Activated CD8-positive, alpha-beta T cell treated with anti-CD3 and anti-CD28 coated beads for 36 hours (primary cell): ENCODE measurements around the gene ZNFX1. TPM values are rescaled to one million over a fixed set of nuclear protein-coding genes. Genes with fewer than 3 reads are reported as not detected.
A peak's percentile ranks its signal among the peaks of the same experiment; 100 is the strongest.

Experiments
- ATAC-seq: fragments of 200-7000 bp; cut with Tn5 transposase; one replicate; pipeline ENCODE4 v1.10.0; 2021; ENCODE audit warnings: mild to moderate bottlenecking, moderate library complexity
- CTCF ChIA-PET: fragments of 350-600 bp; sonication (Branson Sonifier 250); formaldehyde crosslinking; loops from one replicate; lab custom pipeline; 2021; ENCODE audit warnings: antibody characterized with exemption; lab: Charles Lee
- POLR2A ChIA-PET: fragments of 350-600 bp; sonication (Branson Sonifier 250); formaldehyde crosslinking; loops from one replicate; lab custom pipeline; 2021; ENCODE audit warnings: antibody characterized with exemption; lab: Charles Lee
- DNase-seq: peaks from one replicate; pipeline ENCODE4 v3.0.0-alpha.2; 2020
- H3K27ac Mint-ChIP-seq: one replicate; pipeline ENCODE4 v1.8.0; 2021; ENCODE audit warnings: mild to moderate bottlenecking, mixed read lengths
- H3K27me3 Mint-ChIP-seq: one replicate; pipeline ENCODE4 v1.8.0; 2021; ENCODE audit warnings: mixed read lengths
- H3K36me3 Mint-ChIP-seq: one replicate; pipeline ENCODE4 v1.8.0; 2021; ENCODE audit warnings: low read depth, mixed read lengths
- H3K4me1 Mint-ChIP-seq: one replicate; pipeline ENCODE4 v1.8.0; 2021; ENCODE audit warnings: low read depth, mixed read lengths
- H3K4me3 Mint-ChIP-seq: one replicate; pipeline ENCODE4 v1.8.0; 2021; ENCODE audit warnings: mild to moderate bottlenecking, moderate library complexity, mixed read lengths
- H3K9me3 Mint-ChIP-seq: one replicate; pipeline ENCODE4 v1.8.0; 2021; ENCODE audit warnings: mixed read lengths
- CTCF ChIP-seq: fragments of 200-600 bp; IDR thresholded peaks from one replicate; pipeline ENCODE4 v1.8.0; 2022; ENCODE audit warnings: antibody characterized with exemption, mild to moderate bottlenecking
- intact Hi-C: fragments of 100-400 bp; cut with micrococcal nuclease; formaldehyde crosslinking; loops from one replicate; pipeline ENCODE4 v1.10.0; 2022
- total RNA-seq, 2 experiments: library from RNA; stranded (reverse); gene quantifications; one replicate each; pipeline ENCODE4 v1.2.3, GENCODE V29; 2021

Gene ZNFX1
- total RNA-seq, 2 experiments from 2014 or later, result 27.4 to 27.7 TPM

- ATAC-seq (no peak), DNase-seq (no peak)
- Mint-ChIP-seq H3K4me1 (peaks cover 57% of the 10 kb centered on the region), H3K27me3 (peaks cover 2% of the 10 kb centered on the region), H3K36me3 (peaks cover 89% of the 10 kb centered on the region), H3K9me3 (peaks cover 19% of the 10 kb centered on the region), H3K27ac (peak overlapping the region; percentile 100), H3K4me3 (peak overlapping the region; percentile 100)
- CTCF ChIA-PET, result interaction anchor here (1.3 to 1.8 kb wide), 3 partner anchors 36 to 64 kb away, joined by 3 to 9 read pairs (median 6); no protein-coding TSS in a partner anchor
- TF ChIP-seq CTCF, result no peak
- POLR2A ChIA-PET, result interaction anchor here (0.6 to 8.4 kb wide), 20 partner anchors 8 to 832 kb away, joined by 3 to 148 read pairs (median 8); partner anchors contain the start of genes CSE1L, STAU1 and UBE2V1
- intact Hi-C loops, result no loop called here
Measured at GRCh38 chr20:49281059-49281912, 3.4 kb upstream of the ZNFX1 start.

GRCh38 chr20:49280463-49281058 is 2.7 kb upstream of the ZNFX1 start:
- CTCF ChIA-PET, result interaction anchor here (0.7 to 1.8 kb wide), 3 partner anchors 33 to 63 kb away, joined by 3 to 9 read pairs (median 6); no protein-coding TSS in a partner anchor
- intact Hi-C loops, result no loop called here
- ATAC-seq (no peak), DNase-seq (no peak)
- no peak for TF ChIP-seq CTCF
- Mint-ChIP-seq H3K4me3 (peak overlapping the region; percentile 100), H3K9me3 (peaks cover 18% of the 10 kb centered on the region), H3K4me1 (peaks cover 56% of the 10 kb centered on the region), H3K27me3 (peaks cover 2% of the 10 kb centered on the region), H3K36me3 (peaks cover 87% of the 10 kb centered on the region), H3K27ac (peak overlapping the region; percentile 100)
- POLR2A ChIA-PET, result interaction anchor here (0.6 to 8.4 kb wide), 25 partner anchors 8 to 832 kb away, joined by 3 to 148 read pairs (median 6); partner anchors contain the start of genes CSE1L, DDX27, STAU1 and UBE2V1

- intact Hi-C loops, result no loop called here
- DNase-seq, result no peak
- POLR2A ChIA-PET, result interaction anchor here (0.6 to 8.4 kb wide), 21 partner anchors 7 to 314 kb away, joined by 3 to 148 read pairs (median 4); partner anchors contain the start of genes CSE1L, DDX27 and STAU1
- H3K36me3 Mint-ChIP-seq, result peaks cover 85% of the 10 kb centered on the region
- peak overlapping the region; percentile 100 for H3K27ac Mint-ChIP-seq
- peaks cover 2% of the 10 kb centered on the region for H3K27me3 Mint-ChIP-seq
- no peak for ATAC-seq
- peaks cover 18% of the 10 kb centered on the region for H3K9me3 Mint-ChIP-seq
- no peak for TF ChIP-seq CTCF
- peaks cover 56% of the 10 kb centered on the region for H3K4me1 Mint-ChIP-seq
- peak overlapping the region; percentile 100 for H3K4me3 Mint-ChIP-seq
- CTCF ChIA-PET, result interaction anchor here (0.7 to 1.8 kb wide), 3 partner anchors 32 to 62 kb away, joined by 3 to 9 read pairs (median 6); no protein-coding TSS in a partner anchor
Measured at GRCh38 chr20:49279677-49280462, 2.0 kb upstream of the ZNFX1 start.

GRCh38 chr20:49278818-49279676 is 1.2 kb upstream of the ZNFX1 start:
- H3K9me3 Mint-ChIP-seq, result peaks cover 15% of the 10 kb centered on the region
- H3K4me1 Mint-ChIP-seq, result peaks cover 51% of the 10 kb centered on the region
- ChIA-PET CTCF (interaction anchor here (1.7 to 1.8 kb wide), 2 partner anchors 33 to 62 kb away, joined by 6 to 9 read pairs; no protein-coding TSS in a partner anchor), POLR2A (interaction anchor here (0.6 to 8.4 kb wide), 15 partner anchors 11 to 797 kb away, joined by 3 to 148 read pairs (median 4); partner anchors contain the start of genes DDX27 and STAU1)
- H3K4me3 Mint-ChIP-seq, result peak overlapping the region; percentile 100
- peaks cover 2% of the 10 kb centered on the region for H3K27me3 Mint-ChIP-seq
- peak; percentile 43 for DNase-seq
- H3K27ac Mint-ChIP-seq, result peak overlapping the region; percentile 100
- intact Hi-C loops, result no loop called here
- TF ChIP-seq CTCF, result no peak
- ATAC-seq, result no peak
- peaks cover 77% of the 10 kb centered on the region for H3K36me3 Mint-ChIP-seq
